BLaER1 (cell line): ENCODE data around the gene FOXN3.

Experiments
- H3K27ac ChIP-seq: shearing (Covaris generic); formaldehyde crosslinking; 2 replicates; pipeline ENCODE4 v1.8.1; 2022
- H3K27me3 ChIP-seq: shearing (Covaris generic); formaldehyde crosslinking; 2 replicates; pipeline ENCODE4 v1.8.1; 2022
- H3K36me3 ChIP-seq: shearing (Covaris generic); formaldehyde crosslinking; 2 replicates; pipeline ENCODE4 v1.8.1; 2022
- H3K4me1 ChIP-seq: shearing (Covaris generic); formaldehyde crosslinking; 2 replicates; pipeline ENCODE4 v1.8.1; 2022
- H3K4me2 ChIP-seq: shearing (Covaris generic); formaldehyde crosslinking; 2 replicates; pipeline ENCODE4 v1.8.1; 2022
- H3K4me3 ChIP-seq: shearing (Covaris generic); formaldehyde crosslinking; 2 replicates; pipeline ENCODE4 v1.8.1; 2022
- H3K9ac ChIP-seq: shearing (Covaris generic); formaldehyde crosslinking; 2 replicates; pipeline ENCODE4 v1.8.1; 2022
- H3K9me3 ChIP-seq: shearing (Covaris generic); formaldehyde crosslinking; 2 replicates; pipeline ENCODE4 v1.8.1; 2022
- H4K20me1 ChIP-seq: shearing (Covaris generic); formaldehyde crosslinking; 2 replicates; pipeline ENCODE4 v1.8.1; 2022
- Cebpa-rat ChIP-seq: shearing (Covaris generic); IDR thresholded peaks from 2 replicates; pipeline ENCODE4 v1.8.1; 2022

The FOXN3 gene

GRCh38 chr14:89131004-89131750 is 285.9 kb downstream of the FOXN3 start:
- Histone ChIP-seq H3K36me3 (no peaks in the 10 kb centered on the region), H3K9me3 (peaks cover 10% of the 10 kb centered on the region), H3K9ac (no peak overlapping the region), H3K4me1 (no peaks in the 10 kb centered on the region), H3K4me2 (no peak overlapping the region), H3K27ac (no peak overlapping the region), H3K27me3 (no peaks in the 10 kb centered on the region), H3K4me3 (no peak overlapping the region), H4K20me1 (no peaks in the 10 kb centered on the region)
- TF ChIP-seq Cebpa-rat: no peak

- H3K9ac ChIP-seq: no peak overlapping the region
- H3K4me2 ChIP-seq: no peak overlapping the region
- no peak overlapping the region for H3K4me3 ChIP-seq
- TF ChIP-seq Cebpa-rat: no peak
- H3K27ac ChIP-seq: no peak overlapping the region
- H3K9me3 ChIP-seq: no peaks in the 10 kb centered on the region; the same call in 1 of the 2 replicates
- H3K4me1 ChIP-seq: no peaks in the 10 kb centered on the region
- no peaks in the 10 kb centered on the region for H4K20me1 ChIP-seq
- H3K27me3 ChIP-seq: no peaks in the 10 kb centered on the region
- no peaks in the 10 kb centered on the region for H3K36me3 ChIP-seq
Observed at GRCh38 chr14:89129570-89129969, 287.5 kb downstream of the FOXN3 start.

DNA sequence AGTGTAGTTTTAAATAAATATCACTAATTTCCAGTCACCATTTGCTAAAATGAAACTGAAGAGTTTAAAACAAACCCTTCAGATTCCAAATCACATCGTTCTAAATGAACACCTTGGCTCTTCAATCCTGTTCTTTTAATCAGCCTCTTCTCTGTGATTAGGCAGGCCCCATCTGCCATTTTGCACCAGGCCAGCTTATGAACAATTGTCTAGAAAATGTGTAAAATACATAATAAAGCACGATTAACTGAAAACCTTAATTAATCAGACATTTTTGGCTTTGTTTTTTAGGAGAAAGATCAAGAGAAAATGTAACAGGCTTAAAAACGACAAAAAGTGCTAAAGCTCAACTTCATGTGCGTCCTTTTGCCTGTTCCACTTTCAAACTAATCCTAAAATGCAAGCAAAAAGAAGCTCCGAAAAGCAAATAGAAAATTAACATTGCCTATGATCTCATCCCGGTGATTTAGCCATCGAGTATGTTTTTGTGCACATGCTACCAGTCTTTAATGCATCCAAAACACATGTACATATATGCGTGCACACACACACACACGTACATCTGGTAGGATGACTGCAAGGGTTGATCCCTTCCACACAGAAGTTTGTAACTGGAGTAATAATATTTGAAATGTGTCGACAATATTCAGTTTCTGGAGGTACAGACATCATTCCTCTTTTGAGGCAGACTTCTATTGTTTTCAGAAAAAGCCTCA is 288.6 kb downstream of the FOXN3 start:
- Histone ChIP-seq H3K9me3 (no peaks in the 10 kb centered on the region), H3K27me3 (no peaks in the 10 kb centered on the region), H4K20me1 (no peaks in the 10 kb centered on the region), H3K27ac (no peak overlapping the region), H3K36me3 (no peaks in the 10 kb centered on the region), H3K9ac (no peak overlapping the region), H3K4me1 (no peaks in the 10 kb centered on the region), H3K4me2 (no peak overlapping the region), H3K4me3 (no peak overlapping the region)
- no peak for TF ChIP-seq Cebpa-rat

- Histone ChIP-seq H3K9ac (no peak overlapping the region), H3K4me3 (no peak overlapping the region), H3K4me2 (no peak overlapping the region), H3K9me3 (no peaks in the 10 kb centered on the region), H3K27me3 (no peaks in the 10 kb centered on the region), H3K27ac (no peak overlapping the region), H4K20me1 (no peaks in the 10 kb centered on the region), H3K4me1 (no peaks in the 10 kb centered on the region), H3K36me3 (no peaks in the 10 kb centered on the region)
- no peak for TF ChIP-seq Cebpa-rat
Observed at GRCh38 chr14:89126461-89126860, 290.6 kb downstream of the FOXN3 start.

DNA sequence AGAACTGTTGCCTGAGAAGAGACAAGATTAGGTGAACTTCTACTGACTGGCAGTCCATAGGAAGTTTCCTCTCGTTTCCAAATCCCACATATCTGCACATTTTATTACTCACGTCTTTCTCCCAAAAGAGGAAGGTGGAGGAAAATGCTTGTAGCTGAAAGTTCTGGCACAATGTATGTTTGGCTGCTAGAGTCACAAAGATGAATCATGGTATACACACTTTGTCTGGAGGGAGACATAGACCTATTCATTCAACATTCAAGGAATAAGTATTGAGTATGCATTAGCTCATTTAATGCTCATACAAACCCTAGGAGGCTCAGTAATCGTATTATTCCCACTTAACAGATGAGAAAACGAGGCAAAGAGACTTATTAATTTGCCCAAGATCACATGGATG is 291.8 kb downstream of the FOXN3 start:
- Histone ChIP-seq H3K9ac (no peak overlapping the region), H3K4me1 (no peaks in the 10 kb centered on the region), H4K20me1 (no peaks in the 10 kb centered on the region), H3K27ac (no peak overlapping the region), H3K27me3 (no peaks in the 10 kb centered on the region), H3K9me3 (0 out of 2 replicates have a peak, but pooled peaks cover under 1% of the 10 kb centered on the region), H3K4me3 (no peak overlapping the region), H3K4me2 (no peak overlapping the region), H3K36me3 (no peaks in the 10 kb centered on the region)
- no peak for TF ChIP-seq Cebpa-rat

DNA sequence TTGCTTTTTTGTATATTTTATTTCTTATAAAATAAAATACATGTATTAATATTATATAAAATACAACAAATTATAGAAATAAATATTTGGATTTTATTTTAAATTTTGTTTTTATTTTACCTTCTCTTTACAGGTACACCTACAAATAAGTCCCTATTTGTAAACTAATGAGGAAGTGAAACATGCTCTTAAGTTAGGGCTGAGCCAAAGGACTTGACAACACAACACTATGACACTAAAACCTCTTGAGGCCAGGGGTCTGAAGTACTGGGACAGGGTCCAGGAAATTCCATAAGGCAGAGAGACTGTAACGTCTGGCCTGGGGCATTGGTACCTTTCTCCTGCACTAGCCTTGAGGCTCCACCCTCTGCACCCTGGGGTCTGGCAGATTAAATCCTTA is 293.2 kb downstream of the FOXN3 start:
- H4K20me1 ChIP-seq: no peaks in the 10 kb centered on the region
- H3K9me3 ChIP-seq: peaks cover 9% of the 10 kb centered on the region
- H3K9ac ChIP-seq: no peak overlapping the region
- no peaks in the 10 kb centered on the region for H3K27me3 ChIP-seq
- H3K4me3 ChIP-seq: no peak overlapping the region
- no peak overlapping the region for H3K27ac ChIP-seq
- H3K36me3 ChIP-seq: no peaks in the 10 kb centered on the region
- no peaks in the 10 kb centered on the region for H3K4me1 ChIP-seq
- no peak overlapping the region for H3K4me2 ChIP-seq
- TF ChIP-seq Cebpa-rat: no peak

DNA sequence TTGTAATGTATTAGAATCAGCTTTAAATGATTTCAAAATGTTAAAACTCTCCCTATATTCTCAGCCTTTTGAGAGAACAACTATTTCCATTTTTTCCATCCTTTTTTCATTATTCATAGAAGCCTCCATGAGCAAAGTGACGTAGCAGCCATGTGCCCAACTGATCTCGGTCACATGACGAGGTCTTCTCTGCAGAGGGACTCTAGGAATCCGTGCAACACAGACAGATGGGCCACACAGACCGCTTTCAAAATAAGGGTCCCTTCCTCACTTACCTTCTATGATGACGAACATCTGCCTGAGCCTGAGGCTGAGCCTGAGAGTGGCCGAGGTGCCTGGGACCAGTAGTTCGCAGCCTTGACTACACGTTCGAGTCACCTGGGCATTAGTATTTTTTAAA is 293.8 kb downstream of the FOXN3 start:
- no peak overlapping the region for H3K4me3 ChIP-seq
- TF ChIP-seq Cebpa-rat: no peak
- no peaks in the 10 kb centered on the region for H3K27me3 ChIP-seq
- H3K9ac ChIP-seq: no peak overlapping the region
- H3K4me2 ChIP-seq: no peak overlapping the region
- H3K36me3 ChIP-seq: no peaks in the 10 kb centered on the region
- H4K20me1 ChIP-seq: no peaks in the 10 kb centered on the region
- peaks cover 9% of the 10 kb centered on the region for H3K9me3 ChIP-seq
- no peaks in the 10 kb centered on the region for H3K4me1 ChIP-seq
- no peak overlapping the region for H3K27ac ChIP-seq

DNA sequence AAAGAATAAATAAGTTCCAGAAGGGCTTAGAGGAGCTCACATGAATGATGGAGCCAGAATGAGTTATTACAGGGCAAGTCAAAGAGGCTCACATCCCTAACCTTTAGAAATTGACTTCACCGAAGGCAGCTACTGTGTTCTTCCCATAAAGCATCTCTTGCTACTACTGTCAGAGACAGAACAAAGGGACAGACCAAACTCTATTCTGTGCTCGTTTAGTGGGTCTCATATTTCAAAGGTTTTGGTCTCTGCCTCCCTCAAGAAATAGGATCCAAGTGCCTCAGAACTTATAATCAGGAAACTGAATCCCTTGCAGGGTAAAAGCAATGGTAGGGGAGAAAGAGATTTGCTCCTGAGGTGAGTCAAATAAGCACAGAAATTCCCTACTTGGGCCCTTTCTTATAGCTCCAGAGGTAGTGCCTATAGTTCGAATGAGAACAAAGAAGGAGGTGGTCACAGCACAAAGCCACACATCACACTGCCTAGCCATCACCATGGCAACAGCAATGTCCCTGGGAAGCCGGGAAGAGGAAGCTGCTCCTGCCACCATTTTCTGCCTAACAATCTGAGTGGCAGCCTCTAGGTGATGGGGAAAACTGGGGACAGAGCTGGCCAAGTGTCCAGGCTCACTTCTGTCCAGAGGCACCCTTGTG is 294.9 kb downstream of the FOXN3 start:
- Histone ChIP-seq H3K9me3 (peaks cover 9% of the 10 kb centered on the region), H3K9ac (no peak overlapping the region), H3K27ac (no peak overlapping the region)

DNA sequence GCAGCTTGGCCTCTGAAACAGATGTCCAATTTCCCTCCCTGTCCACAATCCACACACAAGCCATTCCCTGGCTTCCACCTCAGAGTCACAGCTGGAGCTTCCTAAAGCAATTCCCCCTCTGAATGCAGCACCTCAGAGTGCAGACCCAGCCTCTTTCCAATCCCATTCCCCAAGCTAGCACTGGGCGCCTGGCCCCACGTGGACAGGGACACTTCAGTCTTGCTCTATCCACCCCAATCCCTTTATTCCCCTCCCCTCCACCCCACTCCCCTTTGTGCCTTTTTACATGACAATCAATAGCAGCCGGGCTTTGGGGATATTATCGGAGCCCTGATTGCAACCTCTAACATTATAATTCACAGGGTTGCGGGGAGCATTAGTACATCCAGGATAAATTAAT is 300.0 kb downstream of the FOXN3 start:
- H3K4me3 ChIP-seq: no peak overlapping the region
- H3K36me3 ChIP-seq: no peaks in the 10 kb centered on the region
- no peak for TF ChIP-seq Cebpa-rat
- no peaks in the 10 kb centered on the region for H3K4me1 ChIP-seq
- no peak overlapping the region for H3K4me2 ChIP-seq
- no peaks in the 10 kb centered on the region for H4K20me1 ChIP-seq
- peaks cover 9% of the 10 kb centered on the region for H3K9me3 ChIP-seq
- H3K27me3 ChIP-seq: no peaks in the 10 kb centered on the region
- H3K9ac ChIP-seq: no peak overlapping the region
- no peak overlapping the region for H3K27ac ChIP-seq

More for the DNA sequence above, 294.9 kb downstream of the FOXN3 start:
- H3K27me3 ChIP-seq: no peaks in the 10 kb centered on the region
- H3K4me3 ChIP-seq: no peak overlapping the region
- H3K4me1 ChIP-seq: no peaks in the 10 kb centered on the region
- H3K4me2 ChIP-seq: no peak overlapping the region
- H4K20me1 ChIP-seq: no peaks in the 10 kb centered on the region
- no peaks in the 10 kb centered on the region for H3K36me3 ChIP-seq
- no peak for TF ChIP-seq Cebpa-rat

- Histone ChIP-seq H3K36me3 (no peaks in the 10 kb centered on the region), H3K27ac (no peak overlapping the region), H3K27me3 (no peaks in the 10 kb centered on the region), H3K4me3 (no peak overlapping the region), H3K9me3 (no peaks in the 10 kb centered on the region), H4K20me1 (no peaks in the 10 kb centered on the region), H3K4me2 (no peak overlapping the region), H3K4me1 (no peaks in the 10 kb centered on the region), H3K9ac (no peak overlapping the region)
- TF ChIP-seq Cebpa-rat: no peak
Observed at GRCh38 chr14:89114109-89114508, 302.9 kb downstream of the FOXN3 start.
